ENCODE results near the gene ADAM19.

Gene ADAM19

GRCh38 chr5:157510682-157511081 lies 64.9 kb downstream of the ADAM19 start:
- H3K9me3 ChIP-seq = 0 out of 2 replicates have a peak, but pooled peaks cover 4% of the 10 kb centered on the region
- no peak overlapping the region for H3K4me2 ChIP-seq
- no peak overlapping the region for H3K9ac ChIP-seq
- no peak for TF ChIP-seq Cebpa-rat (IDR thresholded peaks at IDR 0.05)
- H3K27me3 ChIP-seq = no peaks in the 10 kb centered on the region
- peaks cover 5% of the 10 kb centered on the region; the same call in 1 of the 2 replicates for H3K36me3 ChIP-seq
- H4K20me1 ChIP-seq = no peaks in the 10 kb centered on the region
- H3K27ac ChIP-seq = no peak overlapping the region
- H3K4me1 ChIP-seq = peaks cover 53% of the 10 kb centered on the region
- H3K4me3 ChIP-seq = no peak overlapping the region

- TF ChIP-seq Cebpa-rat (IDR thresholded peaks at IDR 0.05) = no peak
- no peak overlapping the region for H3K4me3 ChIP-seq
- H3K36me3 ChIP-seq = peaks cover 5% of the 10 kb centered on the region; the same call in 1 of the 2 replicates
- 0 out of 2 replicates have a peak overlapping the region, but pooled peaks have one; percentile 11 for H3K9ac ChIP-seq
- H3K27ac ChIP-seq = peak overlapping the region; percentile 62; the same call in 1 of the 2 replicates
- peak overlapping the region; percentile 77 for H3K4me2 ChIP-seq
- peaks cover 64% of the 10 kb centered on the region for H3K4me1 ChIP-seq
- H3K9me3 ChIP-seq = peaks cover 4% of the 10 kb centered on the region; the same call in 1 of the 2 replicates
- H4K20me1 ChIP-seq = no peaks in the 10 kb centered on the region
- no peaks in the 10 kb centered on the region for H3K27me3 ChIP-seq
Measured at GRCh38 chr5:157509587-157509986, 66.0 kb downstream of the ADAM19 start.

GRCh38 chr5:157509093-157509492 lies 66.5 kb downstream of the ADAM19 start:
- H3K9me3 ChIP-seq = peaks cover 9% of the 10 kb centered on the region
- peaks cover 5% of the 10 kb centered on the region; the same call in 1 of the 2 replicates for H3K36me3 ChIP-seq
- 0 out of 2 replicates have a peak overlapping the region, but pooled peaks have one; percentile 11 for H3K9ac ChIP-seq
- H4K20me1 ChIP-seq = no peaks in the 10 kb centered on the region
- H3K4me1 ChIP-seq = peaks cover 69% of the 10 kb centered on the region
- peak overlapping the region; percentile 77 for H3K4me2 ChIP-seq
- H3K27me3 ChIP-seq = no peaks in the 10 kb centered on the region
- H3K27ac ChIP-seq = peak overlapping the region; percentile 62
- no peak for TF ChIP-seq Cebpa-rat (IDR thresholded peaks at IDR 0.05)
- no peak overlapping the region for H3K4me3 ChIP-seq

GRCh38 chr5:157506981-157507780 lies 68.4 kb downstream of the ADAM19 start:
- H3K4me2 ChIP-seq = peak overlapping the region; percentile 77
- H3K27ac ChIP-seq = peak overlapping the region; percentile 62
- no peak overlapping the region for H3K9ac ChIP-seq
- TF ChIP-seq Cebpa-rat (IDR thresholded peaks at IDR 0.05) = no peak
- H3K4me3 ChIP-seq = no peak overlapping the region
- no peaks in the 10 kb centered on the region for H3K36me3 ChIP-seq
- H4K20me1 ChIP-seq = no peaks in the 10 kb centered on the region
- no peaks in the 10 kb centered on the region for H3K27me3 ChIP-seq
- H3K4me1 ChIP-seq = peaks cover 88% of the 10 kb centered on the region
- H3K9me3 ChIP-seq = peaks cover 11% of the 10 kb centered on the region

GRCh38 chr5:157506066-157506590 lies 69.4 kb downstream of the ADAM19 start:
- H3K4me2 ChIP-seq = peak overlapping the region; percentile 77
- H3K4me1 ChIP-seq = peaks cover 92% of the 10 kb centered on the region
- H4K20me1 ChIP-seq = no peaks in the 10 kb centered on the region
- H3K9me3 ChIP-seq = peaks cover 7% of the 10 kb centered on the region
- no peaks in the 10 kb centered on the region for H3K36me3 ChIP-seq
- TF ChIP-seq Cebpa-rat (IDR thresholded peaks at IDR 0.05) = no peak
- H3K27me3 ChIP-seq = no peaks in the 10 kb centered on the region
- peak overlapping the region; percentile 62 for H3K27ac ChIP-seq
- H3K9ac ChIP-seq = peak overlapping the region; percentile 26; the same call in 1 of the 2 replicates
- no peak overlapping the region for H3K4me3 ChIP-seq

- TF ChIP-seq Cebpa-rat (IDR thresholded peaks at IDR 0.05) = no peak
- H3K27ac ChIP-seq = peak overlapping the region; percentile 62
Measured at GRCh38 chr5:157505496-157505895, 70.1 kb downstream of the ADAM19 start.

GRCh38 chr5:157504053-157504452 lies 71.5 kb downstream of the ADAM19 start:
- no peaks in the 10 kb centered on the region for H3K27me3 ChIP-seq
- H3K9ac ChIP-seq = no peak overlapping the region
- peak overlapping the region; percentile 77 for H3K4me2 ChIP-seq
- H4K20me1 ChIP-seq = no peaks in the 10 kb centered on the region
- H3K36me3 ChIP-seq = no peaks in the 10 kb centered on the region
- H3K4me3 ChIP-seq = peak overlapping the region; percentile 35; the same call in 1 of the 2 replicates
- peaks cover 99% of the 10 kb centered on the region for H3K4me1 ChIP-seq
- no peak for TF ChIP-seq Cebpa-rat (IDR thresholded peaks at IDR 0.05)
- H3K9me3 ChIP-seq = peaks cover 7% of the 10 kb centered on the region
- H3K27ac ChIP-seq = peak overlapping the region; percentile 76

More at GRCh38 chr5:157505496-157505895, 70.1 kb downstream of the ADAM19 start:
- Histone ChIP-seq H3K4me1 (peaks cover 98% of the 10 kb centered on the region), H3K4me3 (no peak overlapping the region), H3K4me2 (peak overlapping the region; percentile 77), H3K27me3 (no peaks in the 10 kb centered on the region), H3K9ac (peak overlapping the region; percentile 26; the same call in 1 of the 2 replicates), H3K9me3 (peaks cover 7% of the 10 kb centered on the region), H4K20me1 (no peaks in the 10 kb centered on the region), H3K36me3 (no peaks in the 10 kb centered on the region)

GRCh38 chr5:157502143-157502647 lies 73.4 kb downstream of the ADAM19 start:
- no peak for TF ChIP-seq Cebpa-rat (IDR thresholded peaks at IDR 0.05)
- Histone ChIP-seq H4K20me1 (no peaks in the 10 kb centered on the region), H3K27ac (peak overlapping the region; percentile 76), H3K4me3 (no peak overlapping the region), H3K36me3 (no peaks in the 10 kb centered on the region), H3K9me3 (peaks cover 7% of the 10 kb centered on the region), H3K9ac (peak overlapping the region; percentile 7; the same call in 1 of the 2 replicates), H3K4me1 (peaks cover 80% of the 10 kb centered on the region), H3K27me3 (no peaks in the 10 kb centered on the region), H3K4me2 (peak overlapping the region; percentile 77)

- Histone ChIP-seq H3K4me2 (no peak overlapping the region), H3K4me1 (peaks cover 39% of the 10 kb centered on the region), H3K9ac (no peak overlapping the region), H4K20me1 (no peaks in the 10 kb centered on the region), H3K4me3 (no peak overlapping the region), H3K36me3 (no peaks in the 10 kb centered on the region), H3K9me3 (no peaks in the 10 kb centered on the region), H3K27me3 (no peaks in the 10 kb centered on the region), H3K27ac (0 out of 2 replicates have a peak overlapping the region, but pooled peaks have one; percentile 11)
- no peak for TF ChIP-seq Cebpa-rat (IDR thresholded peaks at IDR 0.05)
Measured at GRCh38 chr5:157497875-157498611, 77.5 kb downstream of the ADAM19 start.
